ENCODE measurements around the gene B3GNT2.

The B3GNT2 gene

DNA sequence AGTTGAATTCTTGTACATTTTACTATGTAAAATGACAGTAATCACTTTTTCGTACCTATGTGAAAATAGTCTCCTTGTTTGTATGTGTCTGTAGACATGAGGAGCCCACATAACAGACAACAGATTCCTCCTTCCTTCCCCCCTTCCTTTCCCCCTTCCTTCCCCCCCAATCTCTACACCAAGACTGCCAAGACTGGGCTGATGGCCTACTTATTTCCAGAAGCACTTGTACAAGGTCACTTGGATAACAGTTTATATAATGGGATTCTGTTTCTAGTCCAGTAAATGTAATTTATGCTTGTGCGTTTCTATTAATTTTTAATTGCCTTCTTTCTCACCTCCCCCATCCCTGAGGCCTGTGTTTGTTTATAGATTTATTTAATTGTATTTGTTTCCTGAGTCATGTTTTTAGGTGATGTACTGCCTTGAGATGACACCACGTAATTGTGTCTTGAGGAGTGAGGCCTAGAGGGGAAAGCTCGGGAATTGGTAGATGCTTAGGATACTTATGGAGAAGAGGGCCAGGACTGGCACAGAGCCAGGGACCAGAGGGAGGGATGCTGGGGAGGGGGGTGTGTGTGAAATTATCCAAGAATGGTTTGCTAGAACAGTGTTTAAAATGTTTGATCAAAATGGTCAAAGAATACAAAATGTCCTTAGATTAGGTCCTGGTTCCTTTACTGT is 12.3 kb downstream of the B3GNT2 start:
- Mint-ChIP-seq H3K4me1 (peaks cover 87% of the 10 kb centered on the region), H3K27ac (no peak overlapping the region), H3K9me3 (peaks cover 7% of the 10 kb centered on the region), H3K27me3 (no peaks in the 10 kb centered on the region), H3K36me3 (peaks cover 37% of the 10 kb centered on the region), H3K4me3 (no peak overlapping the region)
- no peak for ATAC-seq

DNA sequence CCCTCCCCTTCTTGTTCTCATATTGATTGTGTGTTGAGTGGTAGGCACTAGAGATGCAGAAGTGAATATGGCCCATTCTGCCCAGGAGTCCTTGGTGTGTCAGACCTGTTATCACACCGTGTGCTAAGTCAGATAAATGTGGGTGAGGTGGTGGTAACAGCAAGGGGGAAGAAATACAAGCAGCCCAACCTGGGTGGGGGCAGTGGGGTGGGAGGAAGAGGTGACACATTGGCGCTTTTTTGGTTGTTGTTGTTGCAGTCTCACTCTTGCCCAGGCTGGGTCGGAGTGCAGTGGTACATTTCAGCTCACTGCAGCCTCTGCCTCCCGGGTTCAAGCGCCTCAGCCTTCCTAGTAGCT is 12.8 kb downstream of the B3GNT2 start:
- Mint-ChIP-seq H3K27me3 (no peaks in the 10 kb centered on the region), H3K27ac (no peak overlapping the region), H3K36me3 (peaks cover 41% of the 10 kb centered on the region), H3K4me1 (peaks cover 87% of the 10 kb centered on the region), H3K9me3 (peaks cover 7% of the 10 kb centered on the region), H3K4me3 (no peak overlapping the region)
- ATAC-seq: no peak

DNA sequence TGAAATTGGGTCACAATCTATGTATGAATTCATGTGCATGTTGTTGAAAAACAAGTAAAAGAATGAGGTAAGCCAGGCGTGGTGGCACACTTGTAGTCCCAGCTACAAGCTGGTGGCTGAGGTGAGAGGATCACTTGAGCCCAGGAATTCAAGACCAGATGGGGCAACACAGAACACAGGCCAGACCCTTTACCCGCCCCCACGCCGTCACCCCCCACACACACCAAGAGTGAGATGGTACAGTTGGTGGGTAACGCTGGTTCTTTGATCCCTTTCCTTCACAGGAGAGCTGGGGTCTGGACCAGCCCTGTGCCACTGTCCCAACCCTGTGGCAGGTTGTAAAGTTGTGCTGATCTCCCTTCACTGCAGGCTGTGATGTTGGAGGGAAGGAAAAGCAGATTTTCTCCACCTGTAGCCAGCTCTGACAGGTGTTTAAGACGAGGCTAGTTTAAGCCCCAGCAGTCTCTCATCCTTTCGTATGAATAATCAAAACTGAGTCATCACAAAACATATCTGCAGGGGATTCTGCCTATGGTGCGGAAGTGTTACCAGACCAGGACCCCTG is 13.6 kb downstream of the B3GNT2 start:
- Mint-ChIP-seq H3K4me3 (no peak overlapping the region), H3K4me1 (peaks cover 91% of the 10 kb centered on the region), H3K27me3 (no peaks in the 10 kb centered on the region), H3K27ac (no peak overlapping the region), H3K9me3 (peaks cover 7% of the 10 kb centered on the region), H3K36me3 (peaks cover 49% of the 10 kb centered on the region)
- ATAC-seq: no peak

DNA sequence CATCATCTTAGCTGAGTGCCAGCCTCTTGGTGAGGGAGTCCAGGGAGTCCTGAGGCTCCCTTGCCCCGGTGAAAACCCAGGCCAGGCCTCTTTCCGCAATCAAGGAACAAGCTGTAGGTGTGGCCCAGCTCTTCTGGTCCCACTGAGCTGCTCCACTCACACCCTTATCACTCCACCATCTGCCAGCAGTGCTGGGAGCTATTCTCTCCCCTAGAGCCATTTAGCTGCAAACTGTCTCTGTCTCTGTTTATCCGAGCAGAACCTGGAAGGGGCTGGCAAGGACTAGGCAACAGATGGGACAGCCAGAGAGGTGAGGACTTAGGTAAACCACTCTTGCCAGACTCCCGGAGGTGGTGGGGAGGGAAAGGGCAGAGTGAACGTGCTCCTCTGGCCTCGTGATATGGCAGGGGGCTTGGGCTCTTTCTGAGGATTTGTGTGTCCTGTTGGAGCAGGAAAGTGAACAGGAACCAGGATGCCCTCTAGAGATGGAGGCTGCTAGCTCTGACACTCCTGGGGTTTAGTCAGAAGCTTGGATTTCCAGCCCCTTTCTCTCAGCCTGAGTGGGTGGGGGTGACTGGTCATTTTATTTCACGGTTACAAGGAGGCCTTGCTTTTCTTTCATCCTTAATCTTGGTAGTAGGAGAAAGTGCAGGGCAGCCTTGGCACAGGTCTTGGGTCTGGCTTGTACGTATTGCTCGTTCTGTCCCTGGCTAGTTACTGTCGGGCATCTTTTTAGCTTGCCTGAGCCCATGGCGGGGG is 19.6 kb downstream of the B3GNT2 start:
- Mint-ChIP-seq H3K27ac (peak overlapping the region; percentile 42), H3K9me3 (peaks cover 8% of the 10 kb centered on the region), H3K4me3 (no peak overlapping the region), H3K36me3 (peaks cover 56% of the 10 kb centered on the region), H3K27me3 (no peaks in the 10 kb centered on the region), H3K4me1 (peaks cover 80% of the 10 kb centered on the region)
- ATAC-seq: no peak

DNA sequence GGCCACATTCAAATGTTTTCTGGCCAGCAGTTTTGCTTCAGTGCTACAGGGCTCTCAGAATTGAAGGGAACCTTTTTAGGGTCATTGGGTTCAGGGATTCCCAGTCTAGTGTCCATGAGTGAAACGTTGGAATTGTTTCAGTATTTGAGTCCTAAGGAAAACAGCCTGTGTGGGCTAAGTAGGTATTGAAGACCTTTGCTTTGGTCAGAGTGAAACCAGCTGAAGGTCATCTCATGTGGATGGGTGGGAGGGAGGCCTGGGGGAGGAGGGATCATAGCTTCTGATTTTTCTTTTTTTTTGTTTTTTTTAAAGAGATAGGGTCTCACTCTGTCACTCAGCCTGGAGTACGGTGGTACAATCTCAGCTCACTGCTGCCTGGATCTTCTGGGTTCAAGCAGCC is 20.2 kb downstream of the B3GNT2 start:
- Mint-ChIP-seq H3K9me3 (peaks cover 8% of the 10 kb centered on the region), H3K27me3 (no peaks in the 10 kb centered on the region), H3K27ac (peak overlapping the region; percentile 42), H3K4me3 (no peak overlapping the region), H3K36me3 (peaks cover 55% of the 10 kb centered on the region), H3K4me1 (peaks cover 82% of the 10 kb centered on the region)
- ATAC-seq: no peak

DNA sequence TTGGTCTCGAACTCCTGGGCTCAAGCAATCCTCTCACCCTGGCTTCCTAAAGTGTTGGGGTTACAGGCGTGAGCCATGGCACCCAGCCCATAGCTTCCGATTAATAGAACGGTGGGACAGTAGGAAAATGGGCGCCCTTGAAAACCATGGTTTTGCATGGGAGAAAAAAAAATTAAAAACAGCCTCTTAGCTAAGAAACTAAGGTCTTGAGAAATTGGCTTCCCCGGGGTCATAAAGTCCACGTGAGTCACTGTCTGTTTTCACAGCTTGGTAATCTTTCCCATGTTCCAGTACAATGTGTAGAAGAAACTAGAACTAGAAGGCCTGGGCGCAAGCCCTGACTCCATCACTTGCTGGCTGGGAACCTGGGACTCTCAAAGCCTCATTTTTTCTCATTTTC is 20.7 kb downstream of the B3GNT2 start:
- peaks cover 83% of the 10 kb centered on the region for H3K4me1 Mint-ChIP-seq
- ATAC-seq: no peak
- H3K27ac Mint-ChIP-seq: peak overlapping the region; percentile 42
- peaks cover 5% of the 10 kb centered on the region for H3K9me3 Mint-ChIP-seq
- H3K27me3 Mint-ChIP-seq: no peaks in the 10 kb centered on the region
- peaks cover 55% of the 10 kb centered on the region for H3K36me3 Mint-ChIP-seq
- no peak overlapping the region for H3K4me3 Mint-ChIP-seq

DNA sequence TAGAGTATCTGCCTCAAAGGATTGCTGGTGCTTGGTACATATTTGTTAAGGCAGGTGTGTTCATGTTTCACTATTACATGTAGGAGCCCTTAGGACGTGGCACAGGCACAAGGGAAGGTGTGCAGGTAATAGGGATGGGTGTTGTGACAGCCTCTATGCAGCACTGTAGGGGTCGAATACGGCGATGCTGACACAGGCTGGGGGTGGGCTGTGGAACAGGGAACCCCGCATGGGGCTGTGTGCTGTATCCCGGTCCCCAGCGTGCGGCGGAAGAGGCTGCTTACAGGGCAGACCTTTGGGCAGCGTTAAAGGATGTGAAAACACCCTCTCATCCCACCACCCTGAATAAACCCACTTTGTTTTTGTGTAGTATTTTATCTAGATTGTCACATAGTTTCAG is 21.5 kb downstream of the B3GNT2 start:
- H3K27ac Mint-ChIP-seq: no peak overlapping the region
- no peak overlapping the region for H3K4me3 Mint-ChIP-seq
- ATAC-seq: no peak
- peaks cover 55% of the 10 kb centered on the region for H3K36me3 Mint-ChIP-seq
- H3K9me3 Mint-ChIP-seq: peaks cover 4% of the 10 kb centered on the region
- H3K4me1 Mint-ChIP-seq: peaks cover 82% of the 10 kb centered on the region
- H3K27me3 Mint-ChIP-seq: no peaks in the 10 kb centered on the region

DNA sequence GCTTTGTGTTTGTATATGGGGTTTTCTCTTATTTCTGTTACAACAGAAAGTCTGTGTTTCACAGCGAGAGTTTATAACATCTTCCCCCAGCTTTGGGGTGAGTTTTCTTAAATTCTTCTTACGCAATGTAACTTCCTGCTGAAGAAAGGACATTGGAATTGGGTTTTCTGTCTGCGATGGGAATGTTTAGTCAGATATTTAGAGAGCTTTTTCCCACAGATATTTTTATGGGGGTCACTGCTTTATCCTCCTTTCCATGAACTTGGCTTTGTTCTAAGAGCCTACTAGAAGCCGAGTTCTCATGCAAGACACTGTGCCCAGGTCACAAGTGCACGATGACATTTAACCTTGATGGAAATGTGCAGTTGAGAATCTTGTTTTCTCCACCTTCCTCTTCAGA is 22.1 kb downstream of the B3GNT2 start:
- peaks cover 80% of the 10 kb centered on the region for H3K4me1 Mint-ChIP-seq
- H3K4me3 Mint-ChIP-seq: no peak overlapping the region
- peaks cover 4% of the 10 kb centered on the region for H3K9me3 Mint-ChIP-seq
- H3K36me3 Mint-ChIP-seq: peaks cover 56% of the 10 kb centered on the region
- ATAC-seq: no peak
- no peak overlapping the region for H3K27ac Mint-ChIP-seq
- H3K27me3 Mint-ChIP-seq: no peaks in the 10 kb centered on the region

DNA sequence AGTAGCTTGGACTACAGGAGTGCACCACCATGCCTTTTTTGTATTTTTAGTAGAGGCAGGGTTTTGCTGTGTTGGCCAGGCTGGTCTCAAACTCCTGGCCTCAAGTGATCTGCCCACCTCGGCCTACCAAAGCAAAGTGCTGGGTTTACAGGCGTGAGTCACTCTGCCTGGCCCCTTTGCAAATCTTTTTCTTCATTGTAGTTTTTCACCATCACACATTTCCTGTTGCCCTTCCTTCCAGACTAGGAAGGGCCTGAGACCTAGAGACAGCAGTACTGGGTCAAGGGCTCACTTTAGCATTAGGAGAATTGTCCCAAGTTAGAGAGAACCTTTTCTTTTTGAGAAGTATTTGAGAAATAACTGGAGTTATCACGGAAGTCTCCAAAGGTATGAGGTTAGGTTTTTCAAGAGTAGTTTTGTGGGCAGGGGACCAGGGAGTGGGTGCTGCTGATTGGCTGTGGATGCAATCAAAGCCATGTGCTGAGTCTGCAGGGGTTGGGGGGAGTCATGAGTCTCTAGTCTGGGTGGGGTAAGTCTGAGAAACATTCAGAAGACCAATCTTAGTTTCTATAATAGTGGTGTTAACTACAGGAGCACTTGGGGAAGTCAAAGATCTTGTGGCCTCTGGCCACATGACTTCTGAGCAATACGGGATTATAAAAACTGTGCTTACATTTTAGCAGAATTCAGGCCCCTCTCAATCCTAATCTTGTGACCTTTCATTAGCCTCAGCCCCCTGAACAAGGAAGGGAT is 23.7 kb downstream of the B3GNT2 start:
- Mint-ChIP-seq H3K9me3 (peaks cover 4% of the 10 kb centered on the region), H3K27me3 (no peaks in the 10 kb centered on the region), H3K4me1 (peaks cover 64% of the 10 kb centered on the region), H3K4me3 (no peak overlapping the region), H3K36me3 (peaks cover 53% of the 10 kb centered on the region), H3K27ac (no peak overlapping the region)
- no peak for ATAC-seq

DNA sequence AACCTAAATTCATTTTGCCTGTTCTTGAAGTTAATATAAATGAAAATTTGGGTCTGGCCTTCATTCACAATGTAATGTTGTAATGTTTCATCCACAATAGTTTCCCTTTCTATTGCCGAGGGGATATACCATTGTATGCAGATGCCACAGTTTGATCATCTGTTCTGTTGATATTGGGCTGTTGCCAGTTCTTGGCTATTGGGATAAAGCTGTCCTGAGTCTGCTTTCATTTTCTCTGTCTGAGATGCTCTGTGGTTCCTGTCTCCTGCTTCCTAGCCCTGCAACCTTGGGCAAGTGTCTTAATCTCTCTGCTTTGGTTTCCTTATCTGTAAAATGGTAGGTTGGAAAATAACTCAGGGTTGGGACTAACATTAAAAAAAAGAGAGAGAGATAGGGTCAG is 25.2 kb downstream of the B3GNT2 start:
- no peak overlapping the region for H3K4me3 Mint-ChIP-seq
- H3K27me3 Mint-ChIP-seq: no peaks in the 10 kb centered on the region
- no peak overlapping the region for H3K27ac Mint-ChIP-seq
- peaks cover 61% of the 10 kb centered on the region for H3K36me3 Mint-ChIP-seq
- peaks cover 4% of the 10 kb centered on the region for H3K9me3 Mint-ChIP-seq
- peaks cover 48% of the 10 kb centered on the region for H3K4me1 Mint-ChIP-seq
- ATAC-seq: no peak

DNA sequence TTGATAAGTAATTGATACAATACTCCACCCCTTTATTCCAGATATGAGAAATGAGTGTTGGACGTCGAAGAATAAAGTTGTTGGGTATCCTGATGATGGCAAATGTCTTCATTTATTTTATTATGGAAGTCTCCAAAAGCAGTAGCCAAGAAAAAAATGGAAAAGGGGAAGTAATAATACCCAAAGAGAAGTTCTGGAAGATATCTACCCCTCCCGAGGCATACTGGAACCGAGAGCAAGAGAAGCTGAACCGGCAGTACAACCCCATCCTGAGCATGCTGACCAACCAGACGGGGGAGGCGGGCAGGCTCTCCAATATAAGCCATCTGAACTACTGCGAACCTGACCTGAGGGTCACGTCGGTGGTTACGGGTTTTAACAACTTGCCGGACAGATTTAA is 26.3 kb downstream of the B3GNT2 start:
- H3K4me1 Mint-ChIP-seq: peaks cover 38% of the 10 kb centered on the region
- H3K27me3 Mint-ChIP-seq: no peaks in the 10 kb centered on the region
- no peak for ATAC-seq
- H3K36me3 Mint-ChIP-seq: peaks cover 61% of the 10 kb centered on the region
- no peak overlapping the region for H3K27ac Mint-ChIP-seq
- H3K9me3 Mint-ChIP-seq: peaks cover 4% of the 10 kb centered on the region
- no peak overlapping the region for H3K4me3 Mint-ChIP-seq

DNA sequence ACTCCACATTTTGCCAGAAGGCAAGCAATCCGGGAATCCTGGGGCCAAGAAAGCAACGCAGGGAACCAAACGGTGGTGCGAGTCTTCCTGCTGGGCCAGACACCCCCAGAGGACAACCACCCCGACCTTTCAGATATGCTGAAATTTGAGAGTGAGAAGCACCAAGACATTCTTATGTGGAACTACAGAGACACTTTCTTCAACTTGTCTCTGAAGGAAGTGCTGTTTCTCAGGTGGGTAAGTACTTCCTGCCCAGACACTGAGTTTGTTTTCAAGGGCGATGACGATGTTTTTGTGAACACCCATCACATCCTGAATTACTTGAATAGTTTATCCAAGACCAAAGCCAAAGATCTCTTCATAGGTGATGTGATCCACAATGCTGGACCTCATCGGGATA is 26.8 kb downstream of the B3GNT2 start:
- peaks cover 35% of the 10 kb centered on the region for H3K4me1 Mint-ChIP-seq

DNA sequence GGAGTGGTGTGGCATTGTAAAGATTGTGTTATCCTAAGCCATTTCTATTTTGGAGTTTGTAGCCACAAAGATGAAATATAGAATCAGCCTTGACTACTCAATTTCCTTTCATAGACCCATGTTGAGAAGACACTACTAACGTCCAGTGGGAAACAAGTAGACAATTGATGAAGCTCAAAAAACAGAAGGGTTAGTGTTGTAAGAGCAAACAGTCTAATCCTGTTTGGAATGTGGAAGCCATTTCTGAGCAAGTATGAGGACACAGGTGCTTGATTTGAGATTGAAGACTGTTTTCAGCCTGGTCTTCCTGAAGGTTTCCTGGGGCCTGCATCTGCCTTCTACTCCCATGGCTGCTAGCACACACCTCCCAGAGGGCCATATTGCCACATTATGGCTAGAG is 29.1 kb downstream of the B3GNT2 start:
- no peak for ATAC-seq
- Mint-ChIP-seq H3K4me3 (no peak overlapping the region), H3K27ac (no peak overlapping the region), H3K9me3 (no peaks in the 10 kb centered on the region), H3K27me3 (no peaks in the 10 kb centered on the region), H3K36me3 (peaks cover 56% of the 10 kb centered on the region), H3K4me1 (peaks cover 22% of the 10 kb centered on the region)

More for the DNA sequence above, 26.8 kb downstream of the B3GNT2 start:
- Mint-ChIP-seq H3K4me3 (no peak overlapping the region), H3K9me3 (peaks cover 4% of the 10 kb centered on the region), H3K27ac (no peak overlapping the region), H3K27me3 (no peaks in the 10 kb centered on the region), H3K36me3 (peaks cover 66% of the 10 kb centered on the region)
- ATAC-seq: no peak

DNA sequence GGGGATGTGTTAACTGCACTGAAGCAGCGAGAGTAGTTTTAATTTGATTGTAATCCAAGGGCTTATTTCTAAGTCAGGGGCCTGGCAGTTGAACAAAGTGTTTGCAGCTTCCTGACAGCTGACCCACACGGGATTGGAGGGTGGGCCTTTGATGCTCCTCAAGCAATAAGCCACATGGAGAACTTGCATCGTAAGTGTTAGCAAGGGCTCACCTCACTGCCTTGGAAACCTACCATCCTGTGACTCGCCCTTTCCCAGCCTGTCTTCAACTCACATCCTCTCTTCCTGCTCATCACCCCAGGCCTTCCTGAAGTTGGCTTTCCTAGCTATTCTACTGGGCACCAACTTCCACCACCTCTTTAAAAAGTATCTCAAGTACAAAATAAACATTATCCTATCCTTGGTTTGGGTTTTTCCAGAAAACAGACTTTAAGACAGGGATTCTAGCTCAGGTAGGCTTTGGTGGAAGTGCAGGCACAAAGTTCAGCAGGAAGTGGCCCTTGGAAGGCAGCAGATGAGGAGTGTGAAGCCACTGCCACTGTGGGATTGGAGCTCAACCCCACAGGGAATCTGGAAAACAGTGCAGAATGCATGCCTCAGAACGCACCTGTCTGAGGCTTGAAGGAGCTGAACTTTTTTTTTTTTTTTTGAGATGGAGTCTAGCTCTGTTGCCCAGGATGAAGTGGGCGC is 31.6 kb downstream of the B3GNT2 start:
- H3K36me3 Mint-ChIP-seq: peaks cover 45% of the 10 kb centered on the region
- H3K4me1 Mint-ChIP-seq: peaks cover 7% of the 10 kb centered on the region
- no peaks in the 10 kb centered on the region for H3K9me3 Mint-ChIP-seq
- no peak overlapping the region for H3K4me3 Mint-ChIP-seq
- H3K27me3 Mint-ChIP-seq: no peaks in the 10 kb centered on the region
- H3K27ac Mint-ChIP-seq: no peak overlapping the region
- ATAC-seq: no peak

DNA sequence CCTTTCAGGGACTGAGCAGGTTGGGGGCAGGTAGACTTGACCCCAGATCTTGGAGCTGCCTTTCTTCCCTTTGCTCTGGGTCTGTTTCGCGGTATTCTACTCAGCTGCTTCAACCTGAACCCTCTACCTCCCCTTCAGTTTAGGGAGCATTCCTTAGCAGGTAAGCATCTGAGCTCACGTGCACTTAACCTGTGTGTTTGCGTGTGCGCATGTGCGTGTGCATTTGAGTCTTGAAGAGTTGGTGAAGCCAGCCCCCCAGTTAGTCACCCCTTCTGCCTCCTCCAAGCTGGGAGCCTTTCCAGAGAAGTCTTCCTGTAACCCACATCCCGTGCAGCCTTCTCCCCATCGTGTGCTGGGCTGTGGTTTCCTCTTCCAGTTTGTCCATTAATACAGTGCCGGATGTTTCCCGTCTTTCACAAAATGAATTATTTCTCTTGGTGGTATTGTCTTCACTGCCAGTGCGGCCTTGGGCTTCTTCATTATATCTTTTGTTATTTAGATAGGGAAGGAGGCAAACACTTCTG is 33.2 kb downstream of the B3GNT2 start:
- no peaks in the 10 kb centered on the region for H3K27me3 Mint-ChIP-seq
- peaks cover 28% of the 10 kb centered on the region for H3K36me3 Mint-ChIP-seq
- H3K9me3 Mint-ChIP-seq: no peaks in the 10 kb centered on the region
- H3K4me3 Mint-ChIP-seq: no peak overlapping the region
- peaks cover 7% of the 10 kb centered on the region for H3K4me1 Mint-ChIP-seq
- ATAC-seq: no peak
- no peak overlapping the region for H3K27ac Mint-ChIP-seq

Measured in stimulated activated memory B cell treated with anti-CD40 and anti-IgM and Interleukin-4, amounts not matched to agents 10 μg/mL and 1 μg/mL and 100 μg/mL, for 72 hours (primary cell).